Frontal cortex (tissue), 4 donors: ENCODE results near the gene COQ10B. TPM values are rescaled to one million over a fixed set of nuclear protein-coding genes. Genes with fewer than 3 reads are reported as not detected.
"Not testable (repeated sequence)": the region's sequence is repeated elsewhere in the genome, so short reads cannot be mapped to it uniquely, and the experiment has no call there.

ENCODE experiments used
- DNase-seq, 2 donors: peaks; one replicate each; pipeline ENCODE4 v3.0.0; 2012; ENCODE audit warnings: low spot score in 2 of 2
- FAIRE-seq: peaks from 2 replicates; lab custom pipeline; 2012; peaks lifted over from hg19 to GRCh38; lab: Jason Lieb, UNC
- total RNA-seq: library from RNA; depleted of rRNA; stranded (reverse); fragments of >200 nt; gene quantifications from one replicate; pipeline ENCODE4 v1.2.3, GENCODE V29; 2014
- donor health status: control.
- donor health status: control.
- donor health status: control.

COQ10B gene
- 35.9 TPM for total RNA-seq

- DNase-seq (peak; percentile 93 to 95), FAIRE-seq (peak; percentile 83)
These were observed at the start of gene COQ10B for GRCh38 chr2:197453123-197453913. TSS of gene COQ10B (plus strand) at chr2:197453552. CDS start at chr2:197453561, 9 bp downstream.

- FAIRE-seq: peak; percentile 21
These were observed 47.8 kb upstream of the COQ10B start for GRCh38 chr2:197405582-197405981.

GRCh38 chr2:197414039-197414438, 39.3 kb upstream of the COQ10B start:
- no peak for FAIRE-seq
- no peak for DNase-seq

More at GRCh38 chr2:197405582-197405981, 47.8 kb upstream of the COQ10B start:
- DNase-seq: no peak

DNA sequence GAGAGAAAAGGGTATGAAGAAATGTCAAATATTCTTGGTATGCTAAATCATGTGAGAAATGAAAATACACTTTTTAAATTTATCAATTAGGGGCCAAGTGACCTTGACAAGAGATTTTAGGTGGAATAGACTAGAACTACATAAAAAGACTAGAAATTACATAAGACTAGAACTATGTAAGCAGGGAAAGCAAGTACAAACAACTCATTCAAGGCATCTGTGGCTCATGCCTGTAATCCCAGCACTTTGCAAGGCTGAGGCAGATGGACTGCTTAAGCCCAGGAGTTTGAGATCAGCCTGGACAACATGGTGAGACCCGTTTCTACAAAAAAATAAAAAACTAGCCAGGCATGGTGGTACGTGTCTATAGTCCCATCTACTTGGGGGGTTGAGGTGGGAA, 38.8 kb upstream of the COQ10B start:
- no peak for DNase-seq
- no peak for FAIRE-seq

GRCh38 chr2:197416268-197416667, 37.1 kb upstream of the COQ10B start:
- DNase-seq: no peak

GRCh38 chr2:197419438-197419837, 33.9 kb upstream of the COQ10B start:
- FAIRE-seq (no peak), DNase-seq (no peak)

More at GRCh38 chr2:197416268-197416667, 37.1 kb upstream of the COQ10B start:
- no peak for FAIRE-seq

- FAIRE-seq: no peak
- DNase-seq: no peak
These were observed 30.0 kb upstream of the COQ10B start for GRCh38 chr2:197423307-197423706.

- DNase-seq (no peak), FAIRE-seq (no peak)
These were observed 27.8 kb upstream of the COQ10B start for GRCh38 chr2:197425550-197425949.

GRCh38 chr2:197426723-197427603, 26.4 kb upstream of the COQ10B start:
- FAIRE-seq (no peak), DNase-seq (no peak)

- FAIRE-seq (no peak), DNase-seq (no peak)
These were observed 25.4 kb upstream of the COQ10B start for GRCh38 chr2:197427986-197428385.

DNA sequence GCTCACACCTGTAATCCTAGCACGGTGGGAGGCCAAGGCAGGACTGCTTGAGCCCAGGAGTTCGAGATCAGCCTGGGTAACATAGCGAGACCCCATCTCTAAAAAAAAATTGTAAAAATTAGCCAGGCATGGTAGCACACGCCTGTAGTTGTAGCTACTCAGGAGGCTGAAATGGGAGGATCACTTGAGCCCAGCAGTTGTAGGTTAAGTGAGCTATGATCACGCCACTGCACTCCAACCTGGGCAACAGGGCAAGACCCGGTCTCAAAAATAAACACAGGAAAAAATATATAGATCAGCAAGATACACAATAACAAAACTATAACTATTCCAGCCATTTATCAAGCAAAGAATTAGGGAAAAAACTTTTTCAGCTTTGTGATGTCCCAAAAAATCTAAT, 21.5 kb upstream of the COQ10B start:
- DNase-seq: no peak
- no peak for FAIRE-seq

DNA sequence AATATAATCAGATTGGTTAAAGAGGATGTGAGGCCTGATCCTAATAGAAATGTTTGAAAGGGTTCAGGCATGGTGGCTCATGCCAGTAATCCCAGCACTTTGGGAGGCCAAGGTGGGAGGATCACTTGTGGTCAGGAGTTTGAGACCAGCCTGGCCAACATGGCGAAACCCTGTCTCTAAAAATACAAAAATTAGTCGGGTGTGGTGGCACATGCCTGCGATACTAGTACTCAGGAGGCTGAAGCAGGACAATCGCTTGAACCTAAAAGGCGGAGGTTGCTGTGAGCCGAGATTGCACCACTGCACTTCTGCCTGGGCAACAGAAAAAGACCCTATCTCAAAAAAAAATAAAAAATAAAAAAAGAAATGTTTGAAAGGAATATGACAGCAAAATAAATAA, 20.8 kb upstream of the COQ10B start:
- FAIRE-seq: not testable (repeated sequence)

GRCh38 chr2:197433780-197434438, 19.4 kb upstream of the COQ10B start:
- FAIRE-seq (no peak), DNase-seq (no peak)

More for the DNA sequence above, 20.8 kb upstream of the COQ10B start:
- DNase-seq: not testable (repeated sequence)

DNA sequence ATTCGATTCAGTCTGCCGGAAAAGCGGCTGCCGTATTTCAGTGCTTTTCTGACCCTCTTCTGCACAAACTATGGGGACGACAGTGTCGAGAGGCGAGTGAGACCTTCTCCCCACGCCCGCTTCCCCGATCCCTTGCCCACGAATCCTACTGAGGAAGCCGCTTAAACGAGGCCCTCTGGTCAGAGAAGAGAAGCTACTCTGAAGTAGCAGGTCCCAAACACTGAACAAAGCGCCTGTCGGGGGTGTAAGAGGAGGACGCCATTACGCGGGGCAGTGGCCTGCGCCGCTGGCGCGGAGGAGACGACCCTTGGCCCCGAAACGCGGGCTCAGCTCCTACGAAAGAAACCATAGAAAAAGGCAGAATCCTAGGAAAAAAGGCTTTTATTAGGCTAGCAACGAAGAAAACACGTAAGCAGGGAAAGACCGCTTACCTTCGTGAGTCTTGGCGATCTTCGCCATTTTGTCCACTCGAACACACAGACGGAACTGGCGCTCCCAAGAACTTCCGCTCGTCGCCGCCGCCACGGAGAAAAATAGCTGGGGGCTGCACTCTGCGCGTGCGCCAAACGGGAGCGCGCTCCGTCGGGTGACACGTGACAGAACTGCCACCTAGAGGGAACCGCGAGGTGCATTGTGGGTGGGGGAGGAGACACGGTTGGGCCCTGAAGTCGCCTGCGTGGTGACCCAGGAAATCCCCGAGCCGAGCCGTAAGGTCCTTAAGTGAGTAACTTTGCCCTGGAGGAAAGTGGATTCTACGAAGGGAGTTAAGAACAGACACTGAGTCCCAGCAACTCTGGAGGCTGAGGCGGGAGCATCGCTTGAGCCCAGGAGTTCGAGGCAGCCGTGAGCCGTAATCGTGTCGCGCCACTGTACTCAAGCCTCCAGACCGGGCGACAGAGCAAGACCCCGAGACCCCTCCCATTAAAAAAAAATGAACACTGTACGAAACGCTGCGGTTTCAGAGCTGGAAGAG, 18.5 kb upstream of the COQ10B start, which contains the start of gene SF3B1:
Gene SF3B1, minus strand, starts transcription at position 488 of the 973 bp plus-strand sequence. Its CDS starts 29 bp downstream, at position 459.
- DNase-seq (peak; percentile 76 to 88), FAIRE-seq (no peak)

DNA sequence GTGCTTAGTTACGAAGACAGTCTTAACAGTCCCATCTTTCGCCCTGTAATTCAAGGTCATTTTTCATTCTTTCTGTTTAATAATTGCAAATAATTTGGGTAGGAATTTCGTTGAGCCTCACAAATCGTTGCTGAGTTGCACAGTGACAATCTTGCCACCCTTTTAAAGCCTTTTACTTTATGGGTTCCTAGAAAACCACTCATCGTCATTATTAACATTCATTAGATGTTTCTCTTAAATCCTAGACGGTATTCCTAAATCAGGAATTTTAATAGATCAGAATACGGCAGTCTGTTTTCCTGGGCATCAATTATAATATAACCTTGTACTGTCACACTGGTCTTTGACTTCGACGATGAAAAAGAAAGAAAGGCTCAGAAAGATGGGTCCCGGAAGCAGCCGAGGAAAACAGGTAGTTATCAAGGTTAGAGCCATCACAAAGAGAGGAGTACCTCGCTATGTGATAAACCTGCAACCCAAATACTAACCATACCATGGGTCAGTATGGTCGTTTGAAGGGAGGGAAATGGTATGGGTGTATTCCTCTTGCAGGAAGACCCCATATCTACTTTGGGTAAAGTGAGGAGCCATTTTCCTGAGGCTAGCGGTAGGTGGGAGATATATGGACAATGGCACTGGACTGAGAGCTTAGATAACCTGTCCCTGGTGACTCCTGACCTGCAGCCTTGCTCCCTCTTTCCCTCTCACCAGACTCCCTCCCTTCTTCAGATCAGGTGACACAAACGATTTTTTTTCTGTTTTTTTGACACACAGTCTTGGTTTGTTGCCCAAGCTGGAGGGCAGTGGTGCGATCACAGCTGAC, 17.5 kb upstream of the COQ10B start:
- DNase-seq: no peak
- FAIRE-seq: no peak

- no peak for DNase-seq
- FAIRE-seq: no peak
These were observed 16.0 kb upstream of the COQ10B start for GRCh38 chr2:197437380-197437779.

GRCh38 chr2:197442857-197443256, 10.5 kb upstream of the COQ10B start:
- FAIRE-seq (no peak), DNase-seq (no peak)

DNA sequence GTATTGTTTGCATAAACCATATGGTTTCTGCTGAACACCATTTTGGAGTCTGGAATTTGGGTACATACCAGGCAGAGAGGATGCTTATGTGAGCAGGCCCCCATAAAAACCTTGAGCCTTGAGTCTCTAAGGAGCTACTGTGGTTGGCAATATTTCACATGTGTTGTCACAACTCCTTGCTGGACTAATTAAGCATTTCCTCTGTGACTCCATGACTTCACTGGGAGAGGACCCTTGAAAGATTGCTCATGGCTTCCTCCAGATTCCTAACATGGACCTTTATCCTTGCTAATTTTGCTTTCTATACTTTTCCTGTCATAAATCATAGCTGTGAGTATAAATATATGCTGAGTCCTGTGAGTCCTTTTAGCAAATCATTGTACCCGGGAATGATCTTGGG, 7.6 kb upstream of the COQ10B start:
- FAIRE-seq (no peak), DNase-seq (no peak)
